ENCODE measurements around the gene NHERF2.

NHERF2 gene

DNA sequence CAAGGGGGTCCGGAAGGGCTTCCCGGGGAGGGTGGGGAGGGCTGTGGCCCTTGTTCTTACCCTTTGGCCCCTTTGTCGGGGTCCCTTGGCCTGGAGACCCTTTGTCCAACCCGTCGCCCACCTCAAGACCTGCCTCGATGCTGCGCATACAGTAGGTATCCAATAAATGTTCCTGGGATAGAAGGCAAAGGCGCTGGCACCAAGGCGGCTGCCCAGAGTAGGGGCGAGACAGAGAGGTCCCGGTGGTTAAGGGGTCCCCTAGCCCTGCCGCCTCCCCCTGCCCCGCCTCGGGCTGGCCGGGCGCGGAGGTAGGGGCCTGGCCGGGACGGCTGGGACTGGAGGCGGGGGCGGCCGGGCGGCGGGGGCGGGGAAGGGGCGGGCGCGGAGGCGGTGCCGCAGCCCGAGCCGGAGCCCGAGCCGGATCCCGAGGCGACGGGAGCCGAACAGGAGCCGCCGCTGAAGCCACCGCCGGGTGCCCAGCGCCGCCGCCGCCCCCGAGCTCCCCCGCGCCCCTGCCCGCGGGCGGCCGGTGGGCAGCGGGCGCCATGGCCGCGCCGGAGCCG lies at the start of gene NHERF2:
NHERF2 (plus strand) TSS at position 442 of the 563 bp plus-strand sequence; CDS start at position 546, 104 bp downstream.
- no peak for DNase-seq (ENCODE audit: low read depth)

DNA sequence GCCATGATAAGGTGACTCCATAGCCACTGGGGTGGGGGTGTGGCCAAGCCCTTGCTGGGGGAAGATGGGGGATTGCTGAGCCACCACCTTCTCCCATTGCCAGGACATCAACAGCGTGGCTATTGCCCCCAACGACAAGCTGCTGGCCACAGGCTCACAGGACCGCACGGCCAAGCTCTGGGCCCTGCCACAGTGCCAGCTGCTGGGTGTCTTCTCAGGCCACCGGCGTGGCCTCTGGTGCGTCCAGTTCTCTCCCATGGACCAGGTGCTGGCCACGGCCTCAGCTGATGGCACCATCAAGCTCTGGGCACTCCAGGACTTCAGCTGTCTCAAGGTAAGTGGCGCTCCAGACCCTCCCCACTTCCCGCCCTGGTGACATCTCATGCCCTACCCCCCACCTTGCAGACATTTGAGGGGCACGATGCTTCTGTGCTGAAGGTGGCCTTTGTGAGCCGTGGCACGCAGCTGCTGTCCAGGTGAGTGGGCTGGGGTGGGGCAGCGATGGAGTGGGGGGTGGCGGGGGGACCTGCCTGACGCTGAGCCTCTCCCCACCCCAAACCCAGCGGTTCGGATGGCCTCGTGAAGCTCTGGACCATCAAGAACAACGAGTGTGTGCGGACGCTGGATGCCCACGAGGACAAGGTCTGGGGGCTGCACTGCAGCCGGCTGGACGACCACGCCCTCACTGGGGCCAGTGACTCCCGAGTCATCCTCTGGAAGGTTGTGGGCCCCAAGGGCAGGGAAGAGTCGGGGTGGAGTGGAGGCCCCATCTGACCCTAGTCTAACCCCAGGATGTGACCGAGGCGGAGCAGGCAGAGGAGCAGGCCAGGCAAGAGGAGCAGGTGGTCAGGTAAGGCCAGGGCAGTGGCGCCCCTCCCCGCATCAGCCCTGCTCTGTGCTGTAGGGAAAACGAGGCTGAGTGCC lies 49.5 kb upstream of the NHERF2 start:
- no peak for DNase-seq (ENCODE audit: low read depth)

DNA sequence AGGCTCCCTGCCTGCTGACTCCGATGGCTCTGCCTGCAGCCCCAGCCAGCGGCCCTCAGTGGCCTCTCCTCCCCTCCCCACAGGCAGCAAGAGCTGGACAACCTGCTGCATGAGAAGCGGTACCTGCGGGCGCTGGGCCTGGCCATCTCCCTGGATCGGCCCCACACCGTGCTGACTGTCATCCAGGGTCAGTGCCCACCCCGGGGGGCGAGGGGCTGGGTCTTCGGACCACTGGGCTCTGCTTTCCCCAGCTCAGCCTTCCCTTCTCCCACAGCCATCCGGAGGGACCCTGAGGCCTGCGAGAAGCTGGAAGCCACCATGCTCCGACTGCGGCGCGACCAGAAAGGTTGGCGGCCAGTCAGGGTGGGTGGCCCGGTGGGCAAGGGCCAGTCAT lies 48.8 kb upstream of the NHERF2 start:
- no peak for DNase-seq (ENCODE audit: low read depth)

DNA sequence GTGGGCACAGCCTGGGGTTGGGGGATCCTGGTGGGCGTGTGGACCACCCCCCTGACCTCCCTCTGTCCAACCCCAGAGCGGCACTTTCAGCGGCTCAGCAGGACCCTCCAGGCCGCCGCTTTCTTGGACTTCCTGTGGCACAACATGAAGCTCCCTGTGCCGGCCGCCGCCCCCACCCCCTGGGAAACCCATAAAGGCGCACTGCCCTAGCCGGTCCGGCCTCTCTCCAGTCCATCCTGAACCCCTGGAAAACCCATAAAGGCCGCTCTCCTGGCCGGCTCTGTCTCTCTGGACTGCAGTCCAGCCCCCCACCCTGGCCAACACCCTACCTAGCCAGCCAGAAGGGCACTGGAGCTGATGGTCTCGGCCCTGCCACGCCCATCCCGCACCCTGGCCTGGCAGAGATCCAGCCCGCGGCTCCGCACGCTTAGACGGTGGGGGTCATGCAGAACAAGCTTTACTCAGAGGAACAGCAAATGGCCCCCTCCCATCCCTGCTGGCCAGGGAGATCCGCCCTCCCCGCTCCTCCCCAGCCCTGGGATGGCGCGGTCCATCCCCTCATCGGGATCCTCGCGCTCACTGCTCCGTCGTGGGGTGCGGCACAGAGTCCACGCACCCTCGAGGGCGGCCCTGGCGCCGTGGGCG lies 48.1 kb upstream of the NHERF2 start:
- no peak for DNase-seq (ENCODE audit: low read depth)

DNA sequence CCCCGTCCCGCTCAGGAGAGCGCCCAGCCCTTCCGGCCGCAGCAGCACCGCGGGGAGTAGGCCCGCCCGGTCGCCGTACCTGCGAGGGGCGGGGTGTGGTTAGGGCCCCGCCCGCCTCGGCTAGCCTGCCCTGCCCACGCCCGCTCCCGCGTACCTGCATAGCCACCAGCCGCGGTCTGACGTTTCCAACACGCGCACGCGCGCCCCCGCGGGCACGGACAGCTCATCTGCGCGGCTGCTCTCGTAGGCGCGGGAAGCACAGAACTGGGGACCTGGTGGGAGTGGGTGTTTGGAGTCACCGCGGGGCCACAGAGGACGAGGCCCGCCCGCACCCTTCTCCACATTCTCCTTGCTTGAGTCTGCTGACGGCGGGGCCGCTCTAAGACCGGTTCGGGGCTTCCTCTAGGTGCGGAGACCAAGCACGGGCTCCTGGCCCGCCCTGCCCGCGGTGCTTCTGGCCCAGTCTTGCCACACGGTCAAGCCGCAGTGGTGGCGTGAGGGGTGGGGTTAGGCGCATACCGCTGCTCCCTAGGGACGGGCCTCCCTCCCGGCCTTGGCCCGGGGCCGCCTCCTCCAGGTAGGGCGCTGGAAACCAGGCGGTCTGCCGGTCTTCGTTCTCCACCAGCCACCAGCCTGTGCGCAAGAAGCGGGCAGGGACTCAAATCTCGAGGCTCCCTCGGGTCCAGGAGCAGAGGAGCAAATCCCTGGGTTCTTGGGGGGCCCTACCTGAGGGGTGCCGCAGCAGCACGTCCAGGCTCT lies 47.3 kb upstream of the NHERF2 start:
- no peak for DNase-seq (ENCODE audit: low read depth)

DNA sequence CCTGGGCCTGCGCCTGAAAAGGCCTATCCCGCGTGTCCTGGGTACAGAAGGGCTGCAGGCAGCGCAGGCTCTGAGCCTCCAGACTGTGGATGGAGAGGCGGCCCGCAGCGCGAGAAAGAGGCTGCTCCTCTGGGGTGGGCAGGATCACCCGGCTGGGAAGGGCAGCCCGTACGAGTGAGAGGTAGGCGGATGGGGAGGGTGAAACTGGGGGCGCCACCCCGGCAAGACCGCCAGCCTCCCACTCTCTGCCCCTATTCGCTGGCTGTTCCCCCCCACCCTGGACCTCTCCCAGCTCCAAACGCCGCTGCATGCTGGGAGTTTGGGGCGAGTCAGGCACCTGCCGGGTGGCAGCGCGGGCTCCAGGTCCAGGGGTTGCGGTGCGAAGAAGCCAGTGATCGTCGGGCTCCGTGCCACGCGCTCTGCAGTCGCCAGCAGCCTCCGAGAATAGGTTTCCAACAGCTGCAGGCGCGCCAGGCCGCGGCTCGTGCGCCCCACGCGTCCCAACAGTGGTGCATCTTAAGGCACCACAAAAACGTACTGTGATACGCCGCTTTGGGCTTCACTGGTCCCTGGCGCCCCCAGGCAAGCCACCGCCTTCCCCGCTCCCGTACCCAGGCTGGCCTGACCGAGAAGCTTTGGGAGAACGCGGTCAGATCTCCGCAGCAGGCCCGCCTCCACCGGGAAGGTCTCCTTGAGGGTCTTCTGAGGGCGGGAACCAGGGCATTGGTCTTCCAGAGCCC lies 46.5 kb upstream of the NHERF2 start:
- DNase-seq (ENCODE audit: low read depth) = no peak

DNA sequence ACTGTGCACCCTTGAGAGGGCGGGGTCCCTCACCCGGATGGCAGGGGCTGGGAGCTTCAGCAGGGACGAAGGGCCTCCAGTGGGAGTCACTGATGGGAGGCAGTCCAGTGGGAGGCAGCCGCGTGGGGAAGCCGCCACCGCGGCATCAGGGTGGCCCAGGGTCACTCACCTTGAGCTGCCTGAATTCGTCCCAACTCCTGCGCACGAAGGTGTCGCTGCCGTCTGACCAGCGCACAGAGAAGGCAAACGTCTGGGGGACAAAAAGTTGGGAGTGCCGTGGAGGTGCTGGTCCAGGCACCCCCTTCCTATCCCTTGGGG lies 46.0 kb upstream of the NHERF2 start:
- DNase-seq (ENCODE audit: low read depth) = no peak

DNA sequence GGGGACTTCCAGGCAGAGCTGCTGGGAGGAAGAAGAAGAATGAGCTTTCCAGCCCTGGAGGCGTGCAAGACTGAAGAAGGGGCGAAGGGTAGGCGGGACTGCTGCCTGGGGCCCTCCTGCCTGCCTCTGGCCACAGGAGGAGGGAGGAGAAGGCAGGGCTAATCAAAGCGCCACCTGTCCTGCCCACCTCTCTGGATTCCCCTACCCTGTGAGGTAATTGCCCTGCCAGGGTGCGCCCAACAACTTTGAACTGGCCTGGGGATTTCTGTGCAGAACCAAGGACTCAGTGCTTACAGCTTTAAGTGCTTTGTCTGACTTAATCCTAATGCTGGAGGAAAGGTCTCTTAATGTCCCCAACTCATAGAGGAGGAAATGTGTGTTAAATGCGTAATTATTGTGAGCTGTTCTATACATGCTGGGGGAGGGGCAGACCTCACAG lies 45.3 kb upstream of the NHERF2 start, which contains the start of gene NOXO1:
NOXO1 (minus strand) TSS at position 72 of the 439 bp plus-strand sequence. CDS start 290 bp downstream, outside the sequence.
- no peak for DNase-seq (ENCODE audit: low read depth)

DNA sequence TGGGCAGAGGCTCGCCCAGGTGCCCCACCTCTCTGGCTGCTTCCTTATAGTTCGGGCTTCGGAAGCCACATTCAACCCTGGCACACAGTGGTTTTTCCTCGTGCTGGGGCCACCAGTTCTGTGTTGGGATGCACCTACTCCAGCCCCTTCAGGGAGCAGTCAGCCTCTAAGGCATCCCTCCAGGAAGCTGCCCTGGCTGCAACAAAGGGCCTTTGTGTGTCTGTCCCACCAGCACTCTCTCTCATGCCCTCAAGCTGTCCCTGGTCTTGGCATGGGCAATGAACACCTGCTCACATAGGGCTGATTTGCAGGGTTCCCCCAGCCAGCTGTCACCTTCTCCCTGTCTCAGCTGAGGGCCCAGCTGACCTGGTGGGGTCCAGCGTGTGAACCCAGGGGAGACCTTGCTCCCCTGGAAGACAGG lies 44.7 kb upstream of the NHERF2 start:
- no peak for DNase-seq (ENCODE audit: low read depth)

DNA sequence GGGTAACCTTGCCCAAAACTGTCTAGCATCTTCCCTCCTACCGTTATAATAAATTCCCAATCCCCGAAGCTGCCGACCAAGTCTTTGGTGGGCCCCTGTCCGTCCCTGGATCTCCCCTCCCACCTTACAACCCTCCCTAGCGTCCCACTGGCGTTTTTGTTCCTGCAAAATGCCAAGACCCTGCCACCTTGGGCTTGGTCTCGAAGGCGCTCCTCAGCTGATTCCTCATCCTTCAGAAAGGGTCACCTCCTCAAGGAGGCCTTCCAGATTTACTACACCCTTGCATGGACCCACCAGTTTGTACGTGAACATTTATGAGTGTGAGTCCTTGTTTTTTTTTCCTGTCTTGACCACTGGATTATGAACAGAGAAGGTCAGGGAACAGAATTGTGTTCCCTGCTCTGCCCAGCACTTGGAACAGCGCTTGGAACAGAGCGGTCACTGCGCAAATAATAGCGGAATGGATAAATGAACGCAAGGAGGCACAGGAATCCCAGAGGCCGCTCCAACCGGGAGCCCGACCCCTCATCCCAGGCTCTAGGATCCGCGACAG lies 43.6 kb upstream of the NHERF2 start:
- no peak for DNase-seq (ENCODE audit: low read depth)

DNA sequence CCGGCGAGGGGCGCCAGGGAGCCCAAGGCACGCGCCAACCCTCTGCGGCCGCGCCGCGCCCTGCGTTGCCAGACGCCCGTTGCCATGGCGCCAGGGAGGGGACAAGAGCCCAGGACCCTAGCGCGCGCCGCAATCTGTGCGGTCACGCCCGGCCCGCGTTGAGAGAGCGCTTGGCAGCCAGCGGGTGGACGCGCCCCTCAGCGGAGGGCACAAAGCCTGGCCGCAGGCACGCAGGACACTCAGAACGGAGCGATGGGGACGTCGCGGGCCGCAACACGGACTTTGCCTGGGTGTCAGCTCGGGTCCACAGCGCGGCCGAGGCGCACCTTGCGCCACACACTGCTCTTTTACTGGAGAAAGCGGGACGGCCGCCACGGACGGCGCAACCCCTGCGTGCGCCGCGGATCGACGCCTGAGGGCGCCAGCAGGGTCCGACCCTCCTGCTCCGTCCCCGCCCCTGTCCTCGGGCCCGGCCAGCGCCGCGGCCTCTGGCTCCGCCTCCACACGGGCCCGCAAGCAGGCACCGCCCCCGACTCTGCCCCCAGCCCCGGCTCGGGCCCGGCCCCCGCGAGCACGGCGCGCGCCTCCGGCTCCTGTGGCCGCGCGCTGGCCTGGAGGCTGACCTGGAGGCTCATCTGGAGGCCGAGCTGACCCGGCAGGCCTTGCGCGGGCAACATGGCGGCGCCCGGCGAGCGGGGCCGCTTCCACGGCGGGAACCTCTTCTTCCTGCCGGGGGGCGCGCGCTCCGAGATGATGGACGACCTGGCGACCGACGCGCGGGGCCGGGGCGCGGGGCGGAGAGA lies 43.0 kb upstream of the NHERF2 start, which contains the start of gene GFER:
GFER (plus strand) TSS at position 650 of the 803 bp plus-strand sequence; CDS start at position 676, 26 bp downstream.
- no peak for DNase-seq (ENCODE audit: low read depth)

DNA sequence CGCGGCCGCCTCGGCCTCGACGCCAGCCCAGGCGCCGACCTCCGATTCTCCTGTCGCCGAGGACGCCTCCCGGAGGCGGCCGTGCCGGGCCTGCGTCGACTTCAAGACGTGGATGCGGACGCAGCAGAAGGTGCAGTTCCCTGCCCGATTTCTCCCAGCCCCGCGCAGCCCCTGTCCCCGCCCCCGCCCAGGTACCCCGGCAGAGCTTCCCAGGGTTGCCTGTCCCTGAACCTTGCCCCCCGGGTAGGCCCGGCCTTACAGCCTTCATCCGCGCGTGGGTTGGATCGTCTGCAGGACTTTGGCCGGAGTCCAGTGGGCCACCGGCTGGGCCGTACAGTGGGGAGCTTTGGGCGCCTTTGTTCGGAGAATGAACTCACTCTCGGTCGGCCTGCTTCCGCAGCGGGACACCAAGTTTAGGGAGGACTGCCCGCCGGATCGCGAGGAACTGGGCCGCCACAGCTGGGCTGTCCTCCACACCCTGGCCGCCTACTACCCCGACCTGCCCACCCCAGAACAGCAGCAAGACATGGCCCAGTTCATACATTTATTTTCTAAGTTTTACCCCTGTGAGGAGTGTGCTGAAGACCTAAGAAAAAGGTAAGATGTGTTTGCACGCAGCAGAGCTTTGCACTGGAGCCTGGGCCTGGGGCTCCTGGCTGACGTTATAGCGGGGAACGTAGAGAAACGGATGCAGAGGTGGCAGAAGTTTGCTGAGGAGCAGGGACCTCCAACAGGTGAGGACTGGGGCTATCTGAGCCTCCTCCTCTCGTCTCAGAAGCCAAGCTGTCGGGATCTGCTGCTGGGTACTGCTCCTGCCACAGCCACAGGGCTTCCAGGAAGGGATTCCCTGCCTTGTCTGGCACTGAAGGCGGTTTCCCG lies 42.1 kb upstream of the NHERF2 start:
- no peak for DNase-seq (ENCODE audit: low read depth)

DNA sequence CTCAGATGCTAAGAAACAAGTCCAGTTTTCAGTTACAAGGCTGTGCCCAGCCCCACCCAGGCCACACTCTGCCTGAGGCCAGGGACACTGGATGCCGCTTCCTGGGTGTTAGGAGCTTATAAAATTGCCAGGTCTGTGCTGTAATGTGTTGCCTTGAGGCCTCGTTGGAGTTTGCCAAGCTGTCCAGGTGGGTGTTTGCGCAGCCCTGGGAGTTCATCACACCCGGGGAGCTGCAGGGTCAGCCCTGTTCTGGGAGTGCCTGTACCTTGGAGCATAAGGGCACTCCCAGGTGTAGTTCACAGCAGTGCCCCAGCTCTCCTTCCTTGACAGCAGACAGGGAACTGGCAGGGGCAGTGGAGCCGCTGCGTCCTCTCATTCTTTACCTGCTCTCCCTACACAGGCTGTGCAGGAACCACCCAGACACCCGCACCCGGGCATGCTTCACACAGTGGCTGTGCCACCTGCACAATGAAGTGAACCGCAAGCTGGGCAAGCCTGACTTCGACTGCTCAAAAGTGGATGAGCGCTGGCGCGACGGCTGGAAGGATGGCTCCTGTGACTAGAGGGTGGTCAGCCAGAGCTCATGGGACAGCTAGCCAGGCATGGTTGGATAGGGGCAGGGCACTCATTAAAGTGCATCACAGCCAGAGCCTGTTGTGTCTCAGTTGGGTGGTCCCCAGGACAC lies 41.1 kb upstream of the NHERF2 start:
- DNase-seq (ENCODE audit: low read depth) = no peak

DNA sequence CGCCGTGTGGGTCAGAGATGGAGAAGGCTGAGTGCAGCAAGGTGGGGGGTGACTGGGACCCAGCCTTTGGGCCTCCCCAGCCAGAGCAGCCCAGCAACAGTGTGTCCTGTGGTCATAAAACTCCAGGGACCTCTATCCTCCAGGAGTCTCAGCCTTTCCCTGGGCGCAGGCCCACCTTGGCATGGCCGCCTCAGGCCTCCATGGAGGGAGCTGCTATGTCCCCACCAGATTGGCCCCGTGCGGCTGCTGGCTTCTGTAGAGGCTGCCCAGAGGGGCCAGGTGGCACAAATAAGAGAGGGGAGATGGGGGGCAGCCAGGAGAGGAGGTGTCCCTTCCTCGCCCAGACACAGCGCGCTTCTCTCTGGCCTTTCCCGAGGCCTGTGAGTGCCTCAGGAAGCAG lies 39.5 kb upstream of the NHERF2 start:
- no peak for DNase-seq (ENCODE audit: low read depth)

DNA sequence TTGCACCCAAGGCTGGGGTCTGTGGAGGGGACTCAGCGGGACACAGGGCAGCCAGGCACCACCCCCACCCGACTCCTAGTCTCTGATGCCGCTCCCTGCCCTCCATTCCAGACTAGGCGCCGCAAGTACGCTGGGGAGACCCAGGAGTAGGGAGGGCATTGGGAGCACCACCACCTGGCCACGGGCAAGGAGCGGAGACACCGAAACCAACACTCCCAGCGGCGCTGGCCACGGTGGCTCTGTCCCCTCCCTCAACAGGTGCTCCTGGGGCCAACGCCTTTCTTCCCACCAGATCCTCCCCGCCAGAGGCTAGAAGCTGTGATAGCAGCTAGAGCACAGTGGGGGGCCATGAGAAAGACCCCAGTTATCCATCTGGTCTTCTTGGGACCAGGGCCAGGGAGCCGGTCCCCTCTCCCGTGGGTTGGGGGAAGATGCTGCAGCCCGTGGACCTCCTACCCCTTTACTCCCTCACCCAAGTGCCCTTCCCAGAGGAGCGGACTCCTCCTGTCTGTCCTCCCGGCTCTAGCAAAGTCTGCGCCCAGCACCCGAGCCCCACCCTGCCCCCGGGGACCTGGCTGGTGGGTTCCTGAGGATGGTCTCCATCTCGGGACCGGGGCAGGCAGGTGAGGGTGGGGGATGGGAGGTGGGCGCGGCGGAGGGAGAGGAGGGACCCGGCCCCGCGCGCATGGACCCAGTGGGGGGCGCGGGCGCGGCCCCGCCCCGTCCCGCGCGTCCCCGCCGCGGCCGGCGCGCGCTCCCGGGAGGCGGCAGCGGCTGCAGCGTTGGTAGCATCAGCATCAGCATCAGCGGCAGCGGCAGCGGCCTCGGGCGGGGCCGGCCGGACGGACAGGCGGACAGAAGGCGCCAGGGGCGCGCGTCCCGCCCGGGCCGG lies 37.2 kb upstream of the NHERF2 start, which contains the start of gene SYNGR3:
SYNGR3 (plus strand) TSS at position 762 of the 892 bp plus-strand sequence. CDS start 133 bp downstream, outside the sequence.
- no peak for DNase-seq (ENCODE audit: low read depth)

DNA sequence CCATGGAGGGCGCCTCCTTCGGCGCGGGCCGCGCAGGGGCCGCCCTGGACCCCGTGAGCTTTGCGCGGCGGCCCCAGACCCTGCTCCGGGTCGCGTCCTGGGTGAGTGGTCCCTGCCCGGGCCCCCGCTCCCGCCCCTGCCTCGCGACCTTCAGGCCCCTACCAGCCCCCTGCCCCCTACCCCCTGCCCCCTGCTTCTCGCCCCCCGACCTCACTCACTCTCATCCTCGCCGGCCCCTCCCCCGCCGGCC lies 36.7 kb upstream of the NHERF2 start:
- DNase-seq (ENCODE audit: low read depth) = no peak

DNA sequence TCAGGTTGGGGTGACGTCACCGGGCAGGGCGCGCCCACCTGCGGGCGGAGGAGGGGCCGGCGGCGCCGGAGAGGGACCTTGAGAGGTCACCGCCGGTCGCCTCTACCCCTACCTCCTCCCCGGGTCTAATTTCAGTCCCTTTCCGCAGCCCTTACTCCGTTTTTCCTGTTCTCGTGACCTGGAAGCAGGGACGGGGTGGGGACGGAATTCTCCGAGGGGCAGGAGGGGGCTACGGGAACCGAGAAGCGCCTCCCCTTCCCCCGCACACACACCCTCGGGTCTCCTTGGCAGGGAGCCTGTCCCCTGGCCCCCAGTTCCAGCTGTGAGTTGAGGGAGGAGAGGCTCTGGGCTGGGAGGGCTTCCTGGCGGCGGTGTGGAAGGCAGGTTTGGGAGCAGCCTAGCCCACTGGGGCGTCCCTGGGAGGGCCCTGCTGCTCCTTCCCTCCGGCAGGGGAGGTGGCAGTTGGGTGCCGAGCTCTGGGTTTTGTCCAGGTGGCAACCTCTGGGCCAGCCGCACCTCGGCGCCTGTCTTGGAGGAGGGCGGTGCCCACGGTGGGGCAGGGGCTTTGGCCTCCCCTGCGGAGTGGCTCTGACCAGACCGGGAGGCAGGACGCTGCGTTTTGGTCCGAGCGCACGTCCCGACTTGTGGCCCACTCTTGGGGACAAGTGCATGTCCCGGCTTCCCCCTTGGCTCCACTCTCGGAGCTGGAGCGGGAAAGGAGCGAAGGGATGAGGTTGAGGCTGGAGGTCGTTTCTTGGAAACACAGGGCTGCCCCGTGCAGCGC lies 36.2 kb upstream of the NHERF2 start:
- no peak for DNase-seq (ENCODE audit: low read depth)
